Measurements from ENCODE around the gene MORC2. TPM values are rescaled to one million over a fixed set of nuclear protein-coding genes. Genes with fewer than 3 reads are reported as not detected.

MORC2 gene
- total and polyA plus RNA-seq, 2 of the 13 experiments (the other 11 are each of a cell fraction or from before 2014, with no cell fraction given), result 11.9 to 18.3 TPM

GRCh38 chr22:30885001-30885366, 83.6 kb downstream of the MORC2 start (continued):
- TF ChIP-seq SCMH1 (CRISPR knock-in tag; IDR thresholded peaks at IDR 0.05; ENCODE audit: borderline replicate concordance) (no peak), ZNF414 (CRISPR knock-in tag; IDR thresholded peaks at IDR 0.05) (no peak), KAT7 (CRISPR knock-in tag; IDR thresholded peaks at IDR 0.05; ENCODE audit: borderline replicate concordance) (no peak), NFE2L1 (CRISPR knock-in tag; IDR thresholded peaks at IDR 0.05; ENCODE audit: borderline replicate concordance) (no peak), RXRB (CRISPR knock-in tag; IDR thresholded peaks at IDR 0.05; ENCODE audit: borderline replicate concordance) (no peak), TEAD3 (CRISPR knock-in tag; optimal IDR thresholded peaks at IDR 0.05; ENCODE audit: borderline replicate concordance) (no peak), ZFP36L2 (CRISPR knock-in tag; IDR thresholded peaks at IDR 0.05) (no peak), ZNF83 (CRISPR knock-in tag; IDR thresholded peaks at IDR 0.05; ENCODE audit: borderline replicate concordance) (no peak), FOSL1 (CRISPR knock-in tag; IDR thresholded peaks at IDR 0.05; ENCODE audit: borderline replicate concordance) (no peak), ZNF382 (CRISPR knock-in tag; IDR thresholded peaks at IDR 0.05; ENCODE audit: borderline replicate concordance) (no peak)

GRCh38 chr22:30884211-30885000, 84.2 kb downstream of the MORC2 start:
- H4K20me1 ChIP-seq (ENCODE audit: insufficient read depth, low read length), result no peaks in the 10 kb centered on the region
- WGBS (ENCODE audit: low lambda C conversion rate), result 100% methylated on average over 7 of the region's 18 CpGs
- no peak overlapping the region for H3K4me2 ChIP-seq (ENCODE audit: low read depth, low read length)
- peaks cover 0 to 5% of the 10 kb centered on the region in 2 experiments; a peak in 2 of 5 replicates for H3K36me3 ChIP-seq (replicated peaks in 1 of 2; ENCODE audit: control insufficient read depth in 1 of 2, insufficient read depth in 2 of 2, low read length in 2 of 2)
- no peak for FAIRE-seq
- intact Hi-C loops (cut with micrococcal nuclease; ENCODE audit: unreplicated experiment) (loop anchor here (5.0 kb wide), 1 partner anchor 122 kb away; no protein-coding TSS in a partner anchor), in situ Hi-C loops (cut with HindIII; ENCODE audit: extremely low pct_ligation_motif_present, low pct_unique_long_range_greater_than_20kb) (no loop called here)
- H3K4me3 ChIP-seq (replicated peaks in 1 of 3; ENCODE audit: insufficient read depth in 1 of 3, low read depth in 2 of 3, low read length in 3 of 3), result no peak overlapping the region
- H2AFZ ChIP-seq (ENCODE audit: low read length), result no peak overlapping the region
- H3K27ac ChIP-seq (ENCODE audit: extremely low read length, insufficient read depth, low read length), result no peak overlapping the region
- no peaks in the 10 kb centered on the region for H3K79me2 ChIP-seq (ENCODE audit: insufficient read depth, low read length)
- H3K4me1 ChIP-seq (ENCODE audit: insufficient read depth, low read length), result peaks cover 44% of the 10 kb centered on the region
- ChIA-PET CTCF (ENCODE audit: low intra/inter-chr PET ratio, low total read pairs) (no interaction called here), POLR2A (no interaction called here)
- 0 out of 5 replicates have a peak, but pooled peaks cover 0 to 3% of the 10 kb centered on the region in 2 experiments for H3K27me3 ChIP-seq (ENCODE audit: control insufficient read depth in 1 of 2, insufficient read depth in 2 of 2, low read length in 2 of 2)
- H3K9me3 ChIP-seq (ENCODE audit: low read length), result no peaks in the 10 kb centered on the region
- no TSS peak for BruUV-seq (replicated peaks)
- DNase-seq (ENCODE audit: low spot score), result no peak
- no peak overlapping the region for H3K9ac ChIP-seq (ENCODE audit: insufficient read depth, low read depth, low read length)
- ATAC-seq, result no peak
- TF ChIP-seq NPAS2 (CRISPR knock-in tag; IDR thresholded peaks at IDR 0.05; ENCODE audit: borderline replicate concordance) (no peak), ZNF589 (CRISPR knock-in tag; conservative IDR thresholded peaks at IDR 0.05) (no peak), CREBL2 (CRISPR knock-in tag; IDR thresholded peaks at IDR 0.05; ENCODE audit: borderline replicate concordance) (no peak), ARID5B (CRISPR knock-in tag; IDR thresholded peaks at IDR 0.05) (no peak), DZIP1 (CRISPR knock-in tag; IDR thresholded peaks at IDR 0.05) (no peak)

Data from HepG2 (cell line).